Measurements from ENCODE around the gene KAT8.
A peak's percentile ranks its signal among the peaks of the same experiment; 100 is the strongest.
"Not testable (repeated sequence)": the region's sequence is repeated elsewhere in the genome, so short reads cannot be mapped to it uniquely, and the experiment has no call there.

The KAT8 gene

GRCh38 chr16:31083981-31084380 lies 33.5 kb upstream of the KAT8 start:
- no peak for DNase-seq (ENCODE audit: low read depth in 2 of 2)

GRCh38 chr16:31084584-31085302 lies 32.7 kb upstream of the KAT8 start:
- no peak for DNase-seq (ENCODE audit: low read depth in 2 of 2)

- DNase-seq (ENCODE audit: low read depth in 2 of 2), result no peak
Measured at GRCh38 chr16:31085411-31085810, 32.1 kb upstream of the KAT8 start.

- DNase-seq (ENCODE audit: low read depth in 2 of 2), result no peak
Measured at GRCh38 chr16:31085873-31086628, 31.4 kb upstream of the KAT8 start.

GRCh38 chr16:31086629-31086906 lies 30.9 kb upstream of the KAT8 start:
- no peak for DNase-seq (ENCODE audit: low read depth in 2 of 2)

GRCh38 chr16:31087481-31087880 lies 30.0 kb upstream of the KAT8 start:
- DNase-seq (ENCODE audit: low read depth in 2 of 2), result no peak

GRCh38 chr16:31087971-31088370 lies 29.5 kb upstream of the KAT8 start:
- no peak for DNase-seq (ENCODE audit: low read depth in 2 of 2)

- DNase-seq (ENCODE audit: low read depth in 2 of 2), result no peak
Measured at GRCh38 chr16:31088459-31089183, 28.8 kb upstream of the KAT8 start, which contains the start of gene PRSS53. TSS of gene PRSS53 (minus strand) at chr16:31088943. CDS start at chr16:31088809, 134 bp downstream.

- no peak for DNase-seq (ENCODE audit: low read depth in 2 of 2)
Measured at GRCh38 chr16:31089199-31089598, 28.3 kb upstream of the KAT8 start.

- no peak for DNase-seq (ENCODE audit: low read depth in 2 of 2)
Measured at GRCh38 chr16:31090540-31090939, 26.9 kb upstream of the KAT8 start.

GRCh38 chr16:31092330-31092729 lies 25.1 kb upstream of the KAT8 start:
- DNase-seq (ENCODE audit: low read depth in 2 of 2), result no peak

- DNase-seq (ENCODE audit: low read depth in 2 of 2), result no peak
Measured at GRCh38 chr16:31093132-31093703, 24.2 kb upstream of the KAT8 start.

GRCh38 chr16:31094088-31094423 lies 23.4 kb upstream of the KAT8 start:
- DNase-seq (ENCODE audit: low read depth in 2 of 2), result no peak

GRCh38 chr16:31094424-31095120 lies 22.9 kb upstream of the KAT8 start, which contains the start of gene VKORC1:
TSS of gene VKORC1 (minus strand) at chr16:31094797. CDS start at chr16:31094729, 68 bp downstream.
- DNase-seq (ENCODE audit: low read depth in 2 of 2), result peak; percentile 62 to 66

GRCh38 chr16:31099860-31100638 lies 17.4 kb upstream of the KAT8 start:
- DNase-seq (ENCODE audit: low read depth in 2 of 2), result no peak

- DNase-seq (ENCODE audit: low read depth in 2 of 2), result not testable (repeated sequence)
Measured at GRCh38 chr16:31100876-31101641, 16.4 kb upstream of the KAT8 start.

GRCh38 chr16:31105677-31106213 lies 11.7 kb upstream of the KAT8 start:
- DNase-seq (ENCODE audit: low read depth in 2 of 2), result peak; percentile 56 to 70

- DNase-seq (ENCODE audit: low read depth in 2 of 2), result no peak
Measured at GRCh38 chr16:31106509-31107464, 10.7 kb upstream of the KAT8 start.

- no peak for DNase-seq (ENCODE audit: low read depth in 2 of 2)
Measured at GRCh38 chr16:31107465-31107867, 10.0 kb upstream of the KAT8 start.

Measured in activated CD8-positive, alpha-beta memory T cell treated with anti-CD3 and anti-CD28 coated beads for 4 hours (primary cell).